Midbrain (tissue), 1 donor: Measurements from ENCODE around the gene TSEN54.

Experiments used
- DNase-seq: peaks from one replicate; lab custom pipeline; 2025; lab: John Stamatoyannopoulos, UW

TSEN54 gene

GRCh38 chr17:75544250-75544649 lies 27.9 kb downstream of the TSEN54 start:
- DNase-seq: no peak

DNA sequence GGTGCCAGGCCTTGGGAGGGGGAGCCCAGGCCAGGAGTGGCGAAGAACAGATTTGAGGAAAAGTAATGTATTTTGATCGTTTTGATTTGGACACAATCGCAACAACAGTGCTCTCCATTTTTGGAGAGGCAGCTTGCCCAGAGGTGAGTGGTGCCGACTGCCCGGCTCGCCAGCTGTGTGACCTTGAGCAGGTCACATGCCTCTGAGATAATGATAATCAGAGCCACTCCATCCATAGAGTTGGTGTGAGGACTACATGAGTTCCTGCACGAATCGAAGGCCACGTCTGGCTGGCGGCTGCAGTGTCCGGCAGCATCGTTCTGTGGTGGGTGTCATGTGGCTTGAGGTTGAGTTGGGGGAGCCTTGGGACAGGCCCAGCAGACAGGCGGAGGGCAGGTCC lies 29.9 kb downstream of the TSEN54 start:
- DNase-seq: no peak

GRCh38 chr17:75547091-75547490 lies 30.8 kb downstream of the TSEN54 start:
- DNase-seq: no peak

DNA sequence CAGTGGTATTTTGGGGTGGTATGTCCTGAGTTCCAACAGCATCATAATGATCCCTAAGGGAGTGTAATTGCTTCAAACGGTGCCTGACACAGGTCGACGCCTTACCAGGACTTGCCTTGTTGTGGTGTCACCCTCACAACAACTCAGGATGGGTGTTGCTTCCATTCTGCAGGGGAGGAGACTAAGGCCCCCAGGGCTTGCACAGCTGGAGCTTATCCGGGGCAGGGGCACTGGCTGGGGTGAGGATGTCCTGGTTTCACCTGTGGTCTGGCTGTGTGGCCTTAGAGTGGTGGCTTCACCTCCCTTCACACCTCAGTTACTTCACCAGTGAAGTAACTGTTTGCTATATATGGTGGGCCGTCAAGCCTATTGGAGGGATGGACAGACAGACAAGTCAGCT lies 32.5 kb downstream of the TSEN54 start:
- no peak for DNase-seq

- DNase-seq: no peak
Observed at GRCh38 chr17:75549246-75550138, 33.2 kb downstream of the TSEN54 start.

GRCh38 chr17:75550139-75550465 lies 33.8 kb downstream of the TSEN54 start:
- no peak for DNase-seq

GRCh38 chr17:75551266-75551665 lies 34.9 kb downstream of the TSEN54 start:
- no peak for DNase-seq

DNA sequence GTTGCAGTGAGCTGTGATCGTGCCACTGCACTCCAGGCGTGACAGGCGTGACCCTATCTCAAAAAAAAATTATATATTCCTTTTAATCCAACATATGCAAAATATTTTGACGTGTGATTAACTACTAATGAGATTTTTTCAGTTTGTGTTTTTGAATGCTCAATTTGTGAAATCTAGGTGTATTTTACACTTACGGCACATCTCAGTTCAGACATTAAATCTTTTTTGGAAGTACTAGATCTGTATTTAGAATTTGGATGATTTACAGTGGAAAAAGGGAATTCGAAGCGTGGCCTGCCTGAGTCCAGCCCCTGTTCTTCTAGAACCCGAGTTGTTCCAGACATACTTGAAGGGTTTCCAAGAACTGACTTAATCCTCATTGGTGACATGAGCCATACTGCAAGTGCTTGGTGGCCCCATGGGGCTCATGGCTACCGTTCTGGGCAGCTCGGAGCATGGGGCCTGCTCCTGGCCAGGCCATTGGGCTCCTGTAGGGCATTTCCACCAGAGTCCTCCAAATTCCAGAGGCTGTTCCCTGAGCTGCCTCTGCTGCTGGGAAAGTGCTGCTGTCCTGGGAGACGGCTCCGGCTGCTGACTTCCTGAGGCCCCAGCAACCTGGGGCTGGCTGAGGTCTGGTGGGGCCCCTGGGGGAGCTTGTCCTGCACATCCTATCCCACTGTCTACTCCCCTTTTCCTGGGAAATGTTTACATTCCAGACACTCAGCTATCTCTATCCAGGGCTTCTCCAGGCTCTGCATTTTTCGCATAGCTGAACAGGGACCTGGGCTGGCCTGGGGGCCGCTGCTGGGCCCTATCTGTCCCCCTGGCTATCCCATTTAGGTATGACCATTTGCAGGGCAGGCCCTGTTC lies 36.3 kb downstream of the TSEN54 start:
- DNase-seq: no peak

- no peak for DNase-seq
Observed at GRCh38 chr17:75553295-75554110, 37.2 kb downstream of the TSEN54 start.

DNA sequence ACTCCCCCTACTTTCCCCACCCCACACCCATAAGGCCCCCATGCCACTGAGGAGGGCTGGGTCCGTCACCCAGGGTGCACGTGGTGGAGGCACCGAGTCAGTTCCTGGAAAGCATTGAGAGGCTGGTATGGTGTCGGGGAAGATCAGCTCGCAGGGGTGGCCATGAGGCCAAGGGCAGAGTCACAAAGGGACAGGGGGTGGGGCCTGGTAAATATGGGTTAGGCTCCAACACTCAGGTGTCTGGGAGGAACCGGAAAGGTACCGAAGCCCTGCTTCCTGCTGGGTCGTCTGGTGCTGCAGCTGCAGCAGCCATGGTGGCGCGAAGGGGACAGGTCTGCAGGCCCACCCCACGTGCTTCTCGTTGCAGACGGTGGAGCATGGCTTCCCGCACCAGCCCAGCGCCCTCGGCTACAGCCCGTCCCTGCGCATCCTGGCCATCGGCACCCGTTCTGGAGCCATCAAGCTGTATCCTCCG lies 39.4 kb downstream of the TSEN54 start:
- no peak for DNase-seq

DNA sequence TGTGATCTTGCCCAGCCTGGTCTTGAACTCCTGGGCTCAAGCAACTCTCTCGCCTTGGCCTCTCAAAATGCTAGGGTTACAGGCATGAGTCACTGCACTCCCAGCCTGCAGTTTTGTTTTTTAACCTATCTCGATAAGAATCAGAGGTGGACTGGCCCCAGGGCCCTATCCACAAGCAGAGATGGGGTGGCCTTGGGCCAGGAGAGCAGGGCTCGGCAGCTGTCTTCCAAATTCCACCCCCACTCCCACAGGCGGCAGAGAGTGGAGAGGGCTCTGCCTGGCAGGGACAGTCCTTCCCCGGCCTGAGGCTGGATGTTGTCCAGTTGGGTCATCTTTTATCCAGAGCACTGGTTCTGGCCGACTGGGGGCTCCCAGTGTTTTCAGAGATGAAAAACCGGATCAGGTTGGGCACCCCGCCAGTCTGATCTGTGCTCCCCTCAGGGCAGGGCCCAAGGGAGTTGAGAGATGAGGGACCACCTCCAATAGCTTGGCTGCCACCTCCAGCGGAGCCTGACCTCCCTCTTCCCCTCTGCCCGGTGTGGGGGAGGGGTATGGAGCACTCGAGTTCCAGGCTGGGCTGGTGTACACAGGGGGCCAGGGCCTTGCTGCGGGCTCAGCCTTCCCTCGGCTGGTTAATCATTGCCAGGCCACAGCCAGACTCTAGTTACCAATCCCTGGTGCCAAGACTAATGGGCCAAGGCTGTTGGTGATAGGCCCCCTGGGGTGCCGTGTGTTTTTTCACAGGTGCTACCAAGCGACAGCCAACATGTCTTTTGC lies 40.9 kb downstream of the TSEN54 start:
- peak; percentile 78 for DNase-seq

DNA sequence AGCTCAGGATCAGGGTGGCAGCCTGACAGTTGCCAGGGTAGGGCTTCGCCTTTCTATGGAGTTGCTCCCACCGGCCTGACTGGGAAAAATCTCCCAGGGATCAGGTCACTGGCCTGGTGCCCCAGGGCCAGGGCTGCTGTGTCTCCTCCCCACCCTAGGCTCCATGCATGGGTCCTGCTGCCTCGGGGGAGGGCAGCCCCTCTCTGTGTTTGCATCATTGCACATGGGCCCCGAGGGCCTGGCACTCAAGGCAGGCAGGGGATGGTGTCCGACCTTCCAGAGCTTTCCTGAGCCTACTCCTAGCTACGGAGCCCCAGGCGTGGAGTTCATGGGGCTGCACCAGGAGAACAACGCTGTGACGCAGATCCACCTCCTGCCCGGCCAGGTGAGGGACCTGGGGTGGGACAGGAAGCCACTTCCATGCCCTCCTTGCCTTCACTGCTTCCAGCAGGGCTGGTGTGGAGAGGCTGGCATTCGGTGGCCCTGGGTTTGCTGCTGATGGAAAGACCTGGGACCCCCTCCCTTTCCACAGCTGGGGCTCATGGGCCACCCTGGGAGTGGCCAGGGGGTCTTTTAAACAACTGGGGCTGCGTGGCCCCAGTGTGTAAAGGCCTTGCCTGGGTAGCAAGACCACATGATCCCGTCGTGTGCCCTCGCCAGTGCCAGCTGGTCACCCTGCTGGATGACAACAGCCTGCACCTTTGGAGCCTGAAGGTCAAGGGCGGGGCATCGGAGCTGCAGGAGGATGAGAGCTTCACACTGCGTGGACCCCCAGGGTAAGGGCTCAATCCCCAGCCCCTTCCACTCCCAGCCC lies 41.7 kb downstream of the TSEN54 start:
- peak; percentile 63 for DNase-seq

DNA sequence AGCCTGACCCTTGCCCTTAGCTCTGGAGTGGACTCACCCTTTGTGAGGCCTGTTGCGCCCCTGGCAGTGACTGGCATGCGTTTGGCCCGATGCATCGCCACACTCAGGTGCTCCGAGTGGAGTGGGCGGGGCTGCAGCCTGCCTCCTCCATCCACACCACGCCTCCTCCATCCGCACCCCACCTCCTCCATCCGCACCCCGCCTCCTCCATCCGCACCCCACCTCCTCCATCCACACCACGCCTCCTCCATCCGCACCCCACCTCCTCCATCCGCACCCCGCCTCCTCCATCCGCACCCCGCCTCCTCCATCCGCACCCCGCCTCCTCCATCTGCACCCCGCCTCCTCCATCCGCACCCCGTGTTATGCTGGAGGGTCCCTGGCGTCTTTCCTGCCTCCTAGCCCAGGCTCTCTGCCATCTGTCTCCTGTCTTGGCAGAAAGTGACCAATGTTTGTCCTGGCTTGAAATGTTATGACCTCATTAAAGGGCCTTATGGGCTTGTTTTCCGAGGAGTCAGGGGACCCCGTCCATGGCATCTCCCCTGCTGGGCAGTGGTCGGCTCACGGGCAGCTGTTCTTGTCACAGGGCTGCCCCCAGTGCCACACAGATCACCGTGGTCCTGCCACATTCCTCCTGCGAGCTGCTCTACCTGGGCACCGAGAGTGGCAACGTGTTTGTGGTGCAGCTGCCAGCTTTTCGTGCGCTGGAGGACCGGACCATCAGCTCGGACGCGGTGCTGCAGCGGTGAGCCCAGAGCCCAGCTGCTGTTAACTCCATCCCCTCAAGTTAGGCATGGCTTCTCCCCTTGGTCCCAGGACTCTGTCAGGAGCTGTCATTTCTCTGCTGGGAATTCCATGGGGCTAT lies 42.6 kb downstream of the TSEN54 start:
- DNase-seq: no peak

DNA sequence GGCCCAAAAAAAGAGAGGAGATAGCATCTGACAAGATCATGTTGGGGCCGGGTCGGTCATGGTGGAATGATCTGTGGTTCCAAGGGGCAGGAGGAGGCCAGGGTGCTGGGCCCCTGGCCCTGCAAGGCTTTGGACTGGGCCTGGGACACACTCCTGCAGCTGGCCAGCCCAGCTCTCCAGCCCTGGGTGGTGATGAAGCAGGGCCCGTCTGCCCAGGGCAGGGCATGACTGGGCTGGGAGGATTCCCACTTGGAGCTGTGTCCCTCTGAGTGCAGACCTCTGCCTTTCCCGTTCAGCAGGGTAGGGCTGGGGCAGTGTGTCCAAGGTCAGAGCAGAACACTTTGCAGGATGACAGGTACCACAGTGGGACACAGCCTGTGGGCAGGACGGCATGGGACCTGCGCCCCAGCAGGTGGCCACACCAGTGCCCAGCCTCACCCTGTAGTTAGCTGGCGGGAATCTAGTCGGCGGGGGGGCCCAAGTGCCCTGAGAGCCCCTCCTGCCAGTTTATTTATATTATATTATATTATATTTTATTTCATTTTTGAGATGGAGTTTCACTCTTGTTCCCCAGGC lies 43.7 kb downstream of the TSEN54 start:
- no peak for DNase-seq

- DNase-seq: no peak
Observed at GRCh38 chr17:75561927-75562603, 45.7 kb downstream of the TSEN54 start.

GRCh38 chr17:75563063-75563758 lies 46.9 kb downstream of the TSEN54 start:
- no peak for DNase-seq

DNA sequence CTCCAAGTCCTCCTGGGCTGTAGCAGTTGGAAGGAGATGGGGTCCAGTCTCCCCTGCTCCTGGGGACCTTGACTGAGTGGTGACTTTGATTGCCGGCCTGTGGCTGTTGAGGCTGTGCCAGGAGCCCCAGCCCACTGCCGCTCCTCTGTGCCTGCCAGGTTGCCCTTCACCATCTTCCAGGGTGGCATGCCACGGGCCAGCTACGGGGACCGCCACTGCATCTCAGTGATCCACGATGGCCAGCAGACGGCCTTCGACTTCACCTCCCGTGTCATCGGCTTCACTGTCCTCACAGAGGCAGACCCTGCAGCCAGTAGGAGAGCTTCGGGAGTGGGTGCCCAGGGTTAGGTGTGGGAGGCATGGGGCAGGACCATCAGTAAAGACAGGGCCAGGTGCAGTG lies 47.9 kb downstream of the TSEN54 start:
- DNase-seq: no peak

DNA sequence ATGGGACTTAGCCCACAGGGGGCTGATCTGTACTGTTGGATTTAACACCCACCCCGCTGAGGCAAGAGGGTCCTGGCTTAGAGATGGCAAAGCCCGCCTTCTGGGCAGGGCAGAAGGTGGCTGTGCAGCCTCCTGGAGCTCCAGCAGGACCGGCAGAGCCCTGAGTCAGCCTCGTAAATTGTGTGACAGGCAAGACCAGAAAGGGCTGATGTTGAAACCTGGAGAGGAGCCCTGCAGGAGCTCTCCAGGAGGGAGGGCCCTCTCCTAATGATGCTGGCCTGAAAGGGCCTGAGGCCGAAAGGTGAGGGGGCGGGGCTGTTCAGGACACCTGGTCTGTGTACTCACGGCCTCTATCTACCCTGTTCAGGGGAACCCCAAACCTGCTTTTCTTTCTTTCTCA lies 48.7 kb downstream of the TSEN54 start:
- DNase-seq: no peak
